ENCODE data around the gene GPR78.

Gene GPR78

GRCh38 chr4:8603931-8604330, 23.7 kb downstream of the GPR78 start:
- no peaks in the 10 kb centered on the region for H3K36me3 ChIP-seq (ENCODE audit: insufficient read depth, low read length)
- no peaks in the 10 kb centered on the region for H3K27me3 ChIP-seq (ENCODE audit: insufficient read depth, low read length, poor library complexity)
- no peaks in the 10 kb centered on the region for H3K4me1 ChIP-seq (ENCODE audit: insufficient read depth, low read length)
- H2AFZ ChIP-seq (ENCODE audit: low read depth, low read length): no peak overlapping the region
- no peak for TF ChIP-seq EZH2 (IDR thresholded peaks at IDR 0.05; ENCODE audit: borderline replicate concordance, low read depth, low read length, severe bottlenecking)
- TF ChIP-seq CTCF (IDR thresholded peaks at IDR 0.05; ENCODE audit: borderline replicate concordance, extremely low read depth, low read length, poor library complexity, severe bottlenecking): no peak
- DNase-seq (no peak), ATAC-seq (ENCODE audit: insufficient read depth, low read depth) (no peak)
- H4K20me1 ChIP-seq (ENCODE audit: insufficient read depth, low read length): peaks cover 18% of the 10 kb centered on the region
- no peaks in the 10 kb centered on the region for H3K79me2 ChIP-seq (ENCODE audit: insufficient read depth, low read length)
- H3K4me2 ChIP-seq (ENCODE audit: insufficient read depth, low read length): no peak overlapping the region
- no peak overlapping the region for H3K4me3 ChIP-seq (ENCODE audit: low read depth in 1 of 2, low read length in 2 of 2)
- no peaks in the 10 kb centered on the region for H3K9me3 ChIP-seq (ENCODE audit: insufficient read depth, low read length, severe bottlenecking)
- H3K27ac ChIP-seq (ENCODE audit: low read length): no peak overlapping the region
- H3K9ac ChIP-seq (ENCODE audit: low read depth, low read length): no peak overlapping the region

- no peak overlapping the region for H3K27ac ChIP-seq (ENCODE audit: low read length)
- no peak overlapping the region for H2AFZ ChIP-seq (ENCODE audit: low read depth, low read length)
- TF ChIP-seq EZH2 (IDR thresholded peaks at IDR 0.05; ENCODE audit: borderline replicate concordance, low read depth, low read length, severe bottlenecking) (no peak), CTCF (IDR thresholded peaks at IDR 0.05; ENCODE audit: borderline replicate concordance, extremely low read depth, low read length, poor library complexity, severe bottlenecking) (no peak)
- ATAC-seq (ENCODE audit: insufficient read depth, low read depth) (no peak), DNase-seq (no peak)
- H3K4me2 ChIP-seq (ENCODE audit: insufficient read depth, low read length): no peak overlapping the region
- H3K9ac ChIP-seq (ENCODE audit: low read depth, low read length): no peak overlapping the region
- no peaks in the 10 kb centered on the region for H3K79me2 ChIP-seq (ENCODE audit: insufficient read depth, low read length)
- no peaks in the 10 kb centered on the region for H3K27me3 ChIP-seq (ENCODE audit: insufficient read depth, low read length, poor library complexity)
- no peak overlapping the region for H3K4me3 ChIP-seq (ENCODE audit: low read depth in 1 of 2, low read length in 2 of 2)
- H3K36me3 ChIP-seq (ENCODE audit: insufficient read depth, low read length): no peaks in the 10 kb centered on the region
- no peaks in the 10 kb centered on the region for H3K9me3 ChIP-seq (ENCODE audit: insufficient read depth, low read length, severe bottlenecking)
- H4K20me1 ChIP-seq (ENCODE audit: insufficient read depth, low read length): peaks cover 15% of the 10 kb centered on the region
- no peaks in the 10 kb centered on the region for H3K4me1 ChIP-seq (ENCODE audit: insufficient read depth, low read length)
Observed at GRCh38 chr4:8605289-8605688, 25.1 kb downstream of the GPR78 start.

- Histone ChIP-seq H3K27me3 (ENCODE audit: insufficient read depth, low read length, poor library complexity) (no peaks in the 10 kb centered on the region), H3K27ac (ENCODE audit: low read length) (no peak overlapping the region), H4K20me1 (ENCODE audit: insufficient read depth, low read length) (peaks cover 14% of the 10 kb centered on the region), H3K4me2 (ENCODE audit: insufficient read depth, low read length) (no peak overlapping the region), H3K4me1 (ENCODE audit: insufficient read depth, low read length) (no peaks in the 10 kb centered on the region), H2AFZ (ENCODE audit: low read depth, low read length) (no peak overlapping the region), H3K9me3 (ENCODE audit: insufficient read depth, low read length, severe bottlenecking) (no peaks in the 10 kb centered on the region), H3K9ac (ENCODE audit: low read depth, low read length) (no peak overlapping the region), H3K36me3 (ENCODE audit: insufficient read depth, low read length) (no peaks in the 10 kb centered on the region), H3K4me3 (ENCODE audit: low read depth in 1 of 2, low read length in 2 of 2) (no peak overlapping the region), H3K79me2 (ENCODE audit: insufficient read depth, low read length) (no peaks in the 10 kb centered on the region)
- DNase-seq (no peak), ATAC-seq (ENCODE audit: insufficient read depth, low read depth) (no peak)
- TF ChIP-seq CTCF (IDR thresholded peaks at IDR 0.05; ENCODE audit: borderline replicate concordance, extremely low read depth, low read length, poor library complexity, severe bottlenecking): no peak
- TF ChIP-seq EZH2 (IDR thresholded peaks at IDR 0.05; ENCODE audit: borderline replicate concordance, low read depth, low read length, severe bottlenecking): no peak
Observed at GRCh38 chr4:8606476-8606875, 26.3 kb downstream of the GPR78 start.

- H4K20me1 ChIP-seq (ENCODE audit: insufficient read depth, low read length): peaks cover 14% of the 10 kb centered on the region
- no peak overlapping the region for H2AFZ ChIP-seq (ENCODE audit: low read depth, low read length)
- H3K36me3 ChIP-seq (ENCODE audit: insufficient read depth, low read length): no peaks in the 10 kb centered on the region
- H3K27me3 ChIP-seq (ENCODE audit: insufficient read depth, low read length, poor library complexity): no peaks in the 10 kb centered on the region
- H3K9me3 ChIP-seq (ENCODE audit: insufficient read depth, low read length, severe bottlenecking): no peaks in the 10 kb centered on the region
- no peaks in the 10 kb centered on the region for H3K4me1 ChIP-seq (ENCODE audit: insufficient read depth, low read length)
- no peak for TF ChIP-seq CTCF (IDR thresholded peaks at IDR 0.05; ENCODE audit: borderline replicate concordance, extremely low read depth, low read length, poor library complexity, severe bottlenecking)
- TF ChIP-seq EZH2 (IDR thresholded peaks at IDR 0.05; ENCODE audit: borderline replicate concordance, low read depth, low read length, severe bottlenecking): no peak
- H3K79me2 ChIP-seq (ENCODE audit: insufficient read depth, low read length): no peaks in the 10 kb centered on the region
- no peak overlapping the region for H3K27ac ChIP-seq (ENCODE audit: low read length)
- ATAC-seq (ENCODE audit: insufficient read depth, low read depth) (no peak), DNase-seq (no peak)
- H3K4me2 ChIP-seq (ENCODE audit: insufficient read depth, low read length): no peak overlapping the region
- H3K9ac ChIP-seq (ENCODE audit: low read depth, low read length): no peak overlapping the region
- H3K4me3 ChIP-seq (ENCODE audit: low read depth in 1 of 2, low read length in 2 of 2): no peak overlapping the region
Observed at GRCh38 chr4:8606966-8607365, 26.8 kb downstream of the GPR78 start.

All from DND-41 (cell line).